Measurements from ENCODE around the gene MRPL1. TPM values are rescaled to one million over a fixed set of nuclear protein-coding genes. Genes with fewer than 3 reads are reported as not detected.

Gene MRPL1
- total and polyA plus RNA-seq, 9 of the 15 experiments (the other 6 are each of a cell fraction or from before 2014, with no cell fraction given) = 38.4 to 75.7 (median 63.7) TPM

- TF ChIP-seq, protein P1, sequence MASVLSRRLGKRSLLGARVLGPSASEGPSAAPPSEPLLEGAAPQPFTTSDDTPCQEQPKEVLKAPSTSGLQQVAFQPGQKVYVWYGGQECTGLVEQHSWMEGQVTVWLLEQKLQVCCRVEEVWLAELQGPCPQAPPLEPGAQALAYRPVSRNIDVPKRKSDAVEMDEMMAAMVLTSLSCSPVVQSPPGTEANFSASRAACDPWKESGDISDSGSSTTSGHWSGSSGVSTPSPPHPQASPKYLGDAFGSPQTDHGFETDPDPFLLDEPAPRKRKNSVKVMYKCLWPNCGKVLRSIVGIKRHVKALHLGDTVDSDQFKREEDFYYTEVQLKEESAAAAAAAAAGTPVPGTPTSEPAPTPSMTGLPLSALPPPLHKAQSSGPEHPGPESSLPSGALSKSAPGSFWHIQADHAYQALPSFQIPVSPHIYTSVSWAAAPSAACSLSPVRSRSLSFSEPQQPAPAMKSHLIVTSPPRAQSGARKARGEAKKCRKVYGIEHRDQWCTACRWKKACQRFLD (CRISPR knock-in tag; IDR thresholded peaks at IDR 0.05) = peak; percentile 74
- TF ChIP-seq, protein P2, sequence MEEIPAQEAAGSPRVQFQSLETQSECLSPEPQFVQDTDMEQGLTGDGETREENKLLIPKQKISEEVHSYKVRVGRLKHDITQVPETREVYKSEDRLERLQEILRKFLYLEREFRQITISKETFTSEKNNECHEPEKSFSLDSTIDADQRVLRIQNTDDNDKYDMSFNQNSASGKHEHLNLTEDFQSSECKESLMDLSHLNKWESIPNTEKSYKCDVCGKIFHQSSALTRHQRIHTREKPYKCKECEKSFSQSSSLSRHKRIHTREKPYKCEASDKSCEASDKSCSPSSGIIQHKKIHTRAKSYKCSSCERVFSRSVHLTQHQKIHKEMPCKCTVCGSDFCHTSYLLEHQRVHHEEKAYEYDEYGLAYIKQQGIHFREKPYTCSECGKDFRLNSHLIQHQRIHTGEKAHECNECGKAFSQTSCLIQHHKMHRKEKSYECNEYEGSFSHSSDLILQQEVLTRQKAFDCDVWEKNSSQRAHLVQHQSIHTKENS (CRISPR knock-in tag; IDR thresholded peaks at IDR 0.05) = no peak
- 0 out of 2 replicates have a peak, but pooled peaks have one; percentile 41 for TF ChIP-seq GABPB1 (CRISPR knock-in tag; IDR thresholded peaks at IDR 0.05)
- TF ChIP-seq, protein P3, sequence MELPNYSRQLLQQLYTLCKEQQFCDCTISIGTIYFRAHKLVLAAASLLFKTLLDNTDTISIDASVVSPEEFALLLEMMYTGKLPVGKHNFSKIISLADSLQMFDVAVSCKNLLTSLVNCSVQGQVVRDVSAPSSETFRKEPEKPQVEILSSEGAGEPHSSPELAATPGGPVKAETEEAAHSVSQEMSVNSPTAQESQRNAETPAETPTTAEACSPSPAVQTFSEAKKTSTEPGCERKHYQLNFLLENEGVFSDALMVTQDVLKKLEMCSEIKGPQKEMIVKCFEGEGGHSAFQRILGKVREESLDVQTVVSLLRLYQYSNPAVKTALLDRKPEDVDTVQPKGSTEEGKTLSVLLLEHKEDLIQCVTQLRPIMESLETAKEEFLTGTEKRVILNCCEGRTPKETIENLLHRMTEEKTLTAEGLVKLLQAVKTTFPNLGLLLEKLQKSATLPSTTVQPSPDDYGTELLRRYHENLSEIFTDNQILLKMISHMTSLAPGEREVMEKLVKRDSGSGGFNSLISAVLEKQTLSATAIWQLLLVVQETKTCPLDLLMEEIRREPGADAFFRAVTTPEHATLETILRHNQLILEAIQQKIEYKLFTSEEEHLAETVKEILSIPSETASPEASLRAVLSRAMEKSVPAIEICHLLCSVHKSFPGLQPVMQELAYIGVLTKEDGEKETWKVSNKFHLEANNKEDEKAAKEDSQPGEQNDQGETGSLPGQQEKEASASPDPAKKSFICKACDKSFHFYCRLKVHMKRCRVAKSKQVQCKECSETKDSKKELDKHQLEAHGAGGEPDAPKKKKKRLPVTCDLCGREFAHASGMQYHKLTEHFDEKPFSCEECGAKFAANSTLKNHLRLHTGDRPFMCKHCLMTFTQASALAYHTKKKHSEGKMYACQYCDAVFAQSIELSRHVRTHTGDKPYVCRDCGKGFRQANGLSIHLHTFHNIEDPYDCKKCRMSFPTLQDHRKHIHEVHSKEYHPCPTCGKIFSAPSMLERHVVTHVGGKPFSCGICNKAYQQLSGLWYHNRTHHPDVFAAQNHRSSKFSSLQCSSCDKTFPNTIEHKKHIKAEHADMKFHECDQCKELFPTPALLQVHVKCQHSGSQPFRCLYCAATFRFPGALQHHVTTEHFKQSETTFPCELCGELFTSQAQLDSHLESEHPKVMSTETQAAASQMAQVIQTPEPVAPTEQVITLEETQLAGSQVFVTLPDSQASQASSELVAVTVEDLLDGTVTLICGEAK (IDR thresholded peaks at IDR 0.05) = 0 out of 2 replicates have a peak, but pooled peaks have one; percentile 31
- TF ChIP-seq, protein P3 (CRISPR knock-in tag; IDR thresholded peaks at IDR 0.05) = no peak
- TF ChIP-seq ZNF124 (CRISPR knock-in tag; IDR thresholded peaks at IDR 0.05) = no peak
- TF ChIP-seq RAD21 (CRISPR knock-in tag; conservative IDR thresholded peaks at IDR 0.05 in 1 of 2, IDR thresholded peaks at IDR 0.05 in 1 of 2) = no peak
- TF ChIP-seq ZNF609 (CRISPR knock-in tag; IDR thresholded peaks at IDR 0.05; ENCODE audit: borderline replicate concordance) = peak; percentile 20; the same call in 1 of the 2 replicates
- peak; percentile 51; the same call in 1 of the 2 replicates for TF ChIP-seq SUPT5H (IDR thresholded peaks at IDR 0.05)
Observed at GRCh38 chr4:77818602-77819403, 43.8 kb upstream of the MRPL1 start, which contains the start of gene CNOT6L (continued).

Measured in K562 (cell line).